Caco-2 (cell line): Measurements from ENCODE around the gene PPP1R9A. TPM values are rescaled to one million over a fixed set of nuclear protein-coding genes. Genes with fewer than 3 reads are reported as not detected.
A peak's percentile ranks its signal among the peaks of the same experiment; 100 is the strongest.

ENCODE experiments used
- Bru-seq: library from RNA; stranded (reverse); fragments of 400-500 nt; gene quantifications from one replicate; lab custom pipeline; 2021; lab: Mats Ljungman, UMichigan
- BruChase-seq, 2 experiments: library from RNA; stranded (reverse); fragments of 400-500 nt; gene quantifications; one replicate each; lab custom pipeline; 2021; lab: Mats Ljungman, UMichigan
- BruUV-seq: library from RNA; stranded (reverse); fragments of 400-500 nt; replicated peaks from 2 replicates; lab custom pipeline; 2021; lab: Mats Ljungman, UMichigan
- CTCF ChIA-PET: fragments of 300-600 bp; sonication (Branson Sonifier 250); formaldehyde crosslinking; loops from one replicate; lab custom pipeline; 2022; ENCODE audit warnings: antibody characterized with exemption; lab: Charles Lee
- POLR2A ChIA-PET: fragments of 300-600 bp; sonication (Branson Sonifier 250); formaldehyde crosslinking; loops from one replicate; lab custom pipeline; 2022; ENCODE audit warnings: antibody characterized with exemption; lab: Charles Lee
- DNase-seq, 2 experiments: peaks; one replicate each; pipeline versions ENCODE4 v3.0.0 to v3.0.0-alpha.2; 2020 to 2022
- H3K27me3 ChIP-seq: replicated peaks from 2 replicates; pipeline ENCODE4 v1.6.0; 2011; ENCODE audit warnings: low read length; ENCODE audit not compliant: control insufficient read depth, insufficient read depth
- H3K36me3 ChIP-seq: 2 replicates; pipeline ENCODE4 v1.5.1; 2011; ENCODE audit warnings: low read length; ENCODE audit not compliant: control insufficient read depth, insufficient read depth
- H3K4me1 ChIP-seq: fragments of 250-450 bp; sonication (Bioruptor Pico); 2 replicates; pipeline ENCODE4 v1.5.1; 2020; ENCODE audit warnings: mild to moderate bottlenecking
- H3K4me3 ChIP-seq: 2 replicates; pipeline ENCODE4 v1.5.1; 2011; ENCODE audit warnings: low read depth, mild to moderate bottlenecking, control low read depth, low read length
- H3K9me3 ChIP-seq: fragments of 250-450 bp; sonication (Bioruptor Pico); 2 replicates; pipeline ENCODE4 v1.5.1; 2020; ENCODE audit warnings: mild to moderate bottlenecking, moderate library complexity
- H3K27ac Mint-ChIP-seq: one replicate; pipeline ENCODE4 v1.8.0; 2022; ENCODE audit warnings: mixed read lengths; ENCODE audit not compliant: unreplicated experiment
- H3K27me3 Mint-ChIP-seq: one replicate; pipeline ENCODE4 v1.8.0; 2022; ENCODE audit warnings: mixed read lengths; ENCODE audit not compliant: insufficient read depth, unreplicated experiment
- H3K36me3 Mint-ChIP-seq: one replicate; pipeline ENCODE4 v1.8.0; 2022; ENCODE audit warnings: mild to moderate bottlenecking, mixed read lengths; ENCODE audit not compliant: insufficient read depth, unreplicated experiment
- H3K4me1 Mint-ChIP-seq: one replicate; pipeline ENCODE4 v1.8.0; 2022; ENCODE audit warnings: low read depth, mixed read lengths; ENCODE audit not compliant: unreplicated experiment
- H3K4me3 Mint-ChIP-seq: one replicate; pipeline ENCODE4 v1.8.0; 2022; ENCODE audit warnings: mild to moderate bottlenecking, moderate library complexity, mixed read lengths; ENCODE audit not compliant: unreplicated experiment
- H3K9me3 Mint-ChIP-seq: one replicate; pipeline ENCODE4 v1.8.0; 2022; ENCODE audit warnings: mixed read lengths; ENCODE audit not compliant: unreplicated experiment
- CTCF ChIP-seq, 2 experiments: fragments of 200-600 bp in 1 of 2; IDR thresholded peaks; 1 replicate in 1 of 2; 2 replicates in 1 of 2; pipeline versions ENCODE4 v1.5.1 to v1.8.0; 2011 to 2022; ENCODE audit warnings: antibody characterized with exemption in 1 of 2, control low read depth in 1 of 2, inconsistent platforms in 1 of 2, low read depth in 1 of 2, low read length in 1 of 2, mild to moderate bottlenecking in 1 of 2, moderate library complexity in 1 of 2; ENCODE audit not compliant: insufficient read depth in 1 of 2, severe bottlenecking in 1 of 2, unreplicated experiment in 1 of 2
- intact Hi-C: fragments of 100-400 bp; cut with micrococcal nuclease; formaldehyde crosslinking; loops from one replicate; pipeline ENCODE4 v1.10.0; 2022; ENCODE audit not compliant: unreplicated experiment
- long read RNA-seq: library from polyadenylated mRNA; stranded (forward); transcript quantifications from one replicate; pipeline ENCODE4 v2.0.0, GENCODE V29; 2022
- total RNA-seq: library from RNA; stranded (reverse); gene quantifications from 2 replicates; pipeline ENCODE4 v1.2.3, GENCODE V29; 2022

The PPP1R9A gene
- total RNA-seq (37.2 and 37.4 TPM in 2 replicates), Bru-seq, nascent RNA (percentile 87 among the genes with signal in this experiment), BruChase-seq, experiment 1, labeled RNA remaining after a 2-hour chase (percentile 82 among the genes with signal in this experiment), BruChase-seq, experiment 2, labeled RNA remaining after a 6-hour chase (percentile 76 among the genes with signal in this experiment)
- long read RNA-seq, partial matches to known transcripts = 3 of 13 reads
- long read RNA-seq, other reads (novel, unspliced or antisense) = 10 of 13 reads

GRCh38 chr7:94907026-94907810, at the start of gene PPP1R9A:
Gene PPP1R9A (plus strand): TSS chr7:94907594. CDS start chr7:94910114, 2,520 bp downstream.
- Mint-ChIP-seq H3K27ac (peak within 1 kb of the TSS; percentile 89), H3K4me3 (peak within 1 kb of the TSS; percentile 79), H3K4me1 (no peaks in the 10 kb centered on the region), H3K27me3 (no peaks in the 10 kb centered on the region), H3K36me3 (no peaks in the 10 kb centered on the region), H3K9me3 (no peaks in the 10 kb centered on the region)
- peak; percentile 82 for DNase-seq
- intact Hi-C loops = loop anchor here (1.0 to 10.0 kb wide), 4 partner anchors 138 to 462 kb away; no protein-coding TSS in a partner anchor
- H3K4me1 ChIP-seq = peaks cover 10% of the 10 kb centered on the region
- no TSS peak for BruUV-seq
- no peaks in the 10 kb centered on the region for H3K27me3 ChIP-seq
- peak within 1 kb of the TSS; percentile 79 for H3K4me3 ChIP-seq
- ChIA-PET POLR2A (no interaction called here), CTCF (no interaction called here)
- no peaks in the 10 kb centered on the region for H3K9me3 ChIP-seq
- no peaks in the 10 kb centered on the region for H3K36me3 ChIP-seq
- peak; percentile 30 to 68 for TF ChIP-seq CTCF (IDR thresholded peaks at IDR 0.05; ENCODE audit: insufficient read depth in 1 of 2, low read depth in 1 of 2, low read length in 1 of 2, severe bottlenecking in 1 of 2, unreplicated experiment in 1 of 2)

- Mint-ChIP-seq H3K36me3 (no peaks in the 10 kb centered on the region), H3K27ac (no peak overlapping the region), H3K9me3 (peaks cover 10% of the 10 kb centered on the region), H3K27me3 (no peaks in the 10 kb centered on the region), H3K4me3 (no peak overlapping the region), H3K4me1 (no peaks in the 10 kb centered on the region)
- Histone ChIP-seq H3K4me1 (peaks cover 6% of the 10 kb centered on the region; the same call in 1 of the 2 replicates), H3K4me3 (no peak overlapping the region), H3K27me3 (no peaks in the 10 kb centered on the region), H3K9me3 (no peaks in the 10 kb centered on the region), H3K36me3 (no peaks in the 10 kb centered on the region)
- no peak for TF ChIP-seq CTCF (IDR thresholded peaks at IDR 0.05; ENCODE audit: insufficient read depth in 1 of 2, low read depth in 1 of 2, low read length in 1 of 2, severe bottlenecking in 1 of 2, unreplicated experiment in 1 of 2)
- BruUV-seq = no TSS peak
- intact Hi-C loops = no loop called here
- no peak for DNase-seq
- ChIA-PET POLR2A (no interaction called here), CTCF (no interaction called here)
Measured at GRCh38 chr7:94871132-94871531, 36.3 kb upstream of the PPP1R9A start.

GRCh38 chr7:94873239-94873638, 34.2 kb upstream of the PPP1R9A start:
- Mint-ChIP-seq H3K27me3 (no peaks in the 10 kb centered on the region), H3K4me3 (no peak overlapping the region), H3K27ac (no peak overlapping the region), H3K9me3 (peaks cover 20% of the 10 kb centered on the region), H3K4me1 (no peaks in the 10 kb centered on the region), H3K36me3 (no peaks in the 10 kb centered on the region)
- CTCF ChIA-PET = no interaction called here
- Histone ChIP-seq H3K4me1 (peaks cover 8% of the 10 kb centered on the region; the same call in 1 of the 2 replicates), H3K36me3 (no peaks in the 10 kb centered on the region), H3K27me3 (no peaks in the 10 kb centered on the region), H3K9me3 (peaks cover 10% of the 10 kb centered on the region), H3K4me3 (no peak overlapping the region)
- POLR2A ChIA-PET = no interaction called here
- DNase-seq = no peak
- no peak for TF ChIP-seq CTCF (IDR thresholded peaks at IDR 0.05; ENCODE audit: insufficient read depth in 1 of 2, low read depth in 1 of 2, low read length in 1 of 2, severe bottlenecking in 1 of 2, unreplicated experiment in 1 of 2)
- intact Hi-C loops = no loop called here
- no TSS peak for BruUV-seq
